ENCODE data around the gene TBC1D2B.

Gene TBC1D2B

GRCh38 chr15:78093242-78094020, 15.9 kb upstream of the TBC1D2B start:
- DNase-seq, result no peak

GRCh38 chr15:78092261-78093041, 14.9 kb upstream of the TBC1D2B start, which contains the start of gene SH2D7:
Gene SH2D7 (plus strand): TSS chr15:78092561. CDS start chr15:78092585, 24 bp downstream.
- no peak for DNase-seq

- no peak for DNase-seq
Measured at GRCh38 chr15:78090422-78091063, 13.0 kb upstream of the TBC1D2B start.

- DNase-seq, result no peak
Measured at GRCh38 chr15:78088773-78089080, 11.2 kb upstream of the TBC1D2B start.

GRCh38 chr15:78087951-78088772, 10.7 kb upstream of the TBC1D2B start:
- DNase-seq, result no peak

GRCh38 chr15:78085928-78086327, 8.4 kb upstream of the TBC1D2B start:
- no peak for DNase-seq

- DNase-seq, result no peak
Measured at GRCh38 chr15:78084449-78084750, 6.9 kb upstream of the TBC1D2B start.

- no peak for DNase-seq
Measured at GRCh38 chr15:78083687-78084448, 6.4 kb upstream of the TBC1D2B start.

GRCh38 chr15:78083186-78083585, 5.7 kb upstream of the TBC1D2B start:
- no peak for DNase-seq

- no peak for DNase-seq
Measured at GRCh38 chr15:78082743-78083110, 5.2 kb upstream of the TBC1D2B start.

- DNase-seq, result no peak
Measured at GRCh38 chr15:78082106-78082742, 4.7 kb upstream of the TBC1D2B start.

GRCh38 chr15:78080088-78080460, 2.6 kb upstream of the TBC1D2B start:
- no peak for DNase-seq

- no peak for DNase-seq
Measured at GRCh38 chr15:78079298-78080087, 2.0 kb upstream of the TBC1D2B start.

- DNase-seq, result no peak
Measured at GRCh38 chr15:78077871-78078210, 330 bp upstream of the TBC1D2B start.

GRCh38 chr15:78076231-78077052, 1.1 kb downstream of the TBC1D2B start:
- DNase-seq, result no peak

GRCh38 chr15:78075490-78076230, 1.9 kb downstream of the TBC1D2B start:
- no peak for DNase-seq

GRCh38 chr15:78073046-78073787, 4.3 kb downstream of the TBC1D2B start:
- no peak for DNase-seq

- no peak for DNase-seq
Measured at GRCh38 chr15:78072080-78072892, 5.2 kb downstream of the TBC1D2B start.

Measured in effector CD4-positive, alpha-beta T cell (primary cell).